Measurements from ENCODE around the gene LAMA4. TPM values are rescaled to one million over a fixed set of nuclear protein-coding genes. Genes with fewer than 3 reads are reported as not detected.

Gene LAMA4
- total and polyA plus RNA-seq, 7 experiments from 2014 or later = not detected

- Histone ChIP-seq H3K4me1 (ENCODE audit: control insufficient read depth in 2 of 2, insufficient read depth in 2 of 2, low read length in 2 of 2) (no peaks in the 10 kb centered on the region), H3K9me3 (ENCODE audit: control insufficient read depth in 2 of 3, low read length in 3 of 3) (no peaks in the 10 kb centered on the region), H3K27ac (ENCODE audit: low read depth, low read length) (no peak overlapping the region), H3K27me3 (ENCODE audit: control insufficient read depth in 2 of 2, insufficient read depth in 2 of 2, low read length in 2 of 2) (no peaks in the 10 kb centered on the region), H3K4me3 (ENCODE audit: low read length) (no peak overlapping the region), H3K36me3 (ENCODE audit: control insufficient read depth in 2 of 3, insufficient read depth in 3 of 3, low read length in 3 of 3) (no peaks in the 10 kb centered on the region)
- peaks cover 0 to 3% (median 0%) of the 10 kb centered on the region in 5 donors for H3K36me3 Mint-ChIP-seq
- peaks cover 0 to 6% (median 3%) of the 10 kb centered on the region in 11 donors for H3K9me3 Mint-ChIP-seq
- H3K27me3 Mint-ChIP-seq = peaks cover 13 to 35% (median 28%) of the 10 kb centered on the region in 5 donors
- ATAC-seq = no peak
- no peaks in the 10 kb centered on the region for H3K4me1 Mint-ChIP-seq
- no peak overlapping the region for H3K27ac Mint-ChIP-seq
- CTCF ChIA-PET = no interaction called here
- POLR2A ChIA-PET = interaction anchor here (0.7 kb wide), 1 partner anchor 58 kb away, joined by 4 read pairs; no protein-coding TSS in a partner anchor
- no peak for DNase-seq
- H3K4me3 Mint-ChIP-seq = no peak overlapping the region
- intact Hi-C loops (cut with micrococcal nuclease) = no loop called here
These were observed 56.7 kb downstream of the LAMA4 start for GRCh38 chr6:112197636-112198035.

- H3K4me3 Mint-ChIP-seq = no peak overlapping the region
- ATAC-seq (no peak), DNase-seq (no peak)
- H3K27me3 ChIP-seq (ENCODE audit: control insufficient read depth in 2 of 2, insufficient read depth in 2 of 2, low read length in 2 of 2) = no peaks in the 10 kb centered on the region
- H3K4me1 Mint-ChIP-seq = no peaks in the 10 kb centered on the region
- H3K9me3 Mint-ChIP-seq = peaks cover 0 to 6% (median 3%) of the 10 kb centered on the region in 11 donors
- no peaks in the 10 kb centered on the region for H3K36me3 ChIP-seq (ENCODE audit: control insufficient read depth in 2 of 3, insufficient read depth in 3 of 3, low read length in 3 of 3)
- H3K4me1 ChIP-seq (ENCODE audit: control insufficient read depth in 2 of 2, insufficient read depth in 2 of 2, low read length in 2 of 2) = no peaks in the 10 kb centered on the region
- H3K9me3 ChIP-seq (ENCODE audit: control insufficient read depth in 2 of 3, low read length in 3 of 3) = no peaks in the 10 kb centered on the region
- intact Hi-C loops (cut with micrococcal nuclease) = no loop called here
- H3K4me3 ChIP-seq (ENCODE audit: low read length) = no peak overlapping the region
- H3K27ac Mint-ChIP-seq = no peak overlapping the region
- CTCF ChIA-PET = interaction anchor here (1.1 kb wide), 1 partner anchor 16 kb away, joined by 3 read pairs; no protein-coding TSS in a partner anchor
- peaks cover 0 to 3% (median 0%) of the 10 kb centered on the region in 5 donors for H3K36me3 Mint-ChIP-seq
- POLR2A ChIA-PET = no interaction called here
- peaks cover 13 to 34% (median 28%) of the 10 kb centered on the region in 5 donors for H3K27me3 Mint-ChIP-seq
- H3K27ac ChIP-seq (ENCODE audit: low read depth, low read length) = no peak overlapping the region
These were observed 58.1 kb downstream of the LAMA4 start for GRCh38 chr6:112196306-112196705.

GRCh38 chr6:112195166-112195565 is 59.2 kb downstream of the LAMA4 start:
- H3K27me3 ChIP-seq (ENCODE audit: control insufficient read depth in 2 of 2, insufficient read depth in 2 of 2, low read length in 2 of 2) = no peaks in the 10 kb centered on the region
- ChIA-PET POLR2A (no interaction called here), CTCF (no interaction called here)
- H3K9me3 Mint-ChIP-seq = peaks cover 0 to 4% (median 3%) of the 10 kb centered on the region in 11 donors
- H3K27ac Mint-ChIP-seq = no peak overlapping the region
- peaks cover 15 to 42% (median 28%) of the 10 kb centered on the region in 5 donors for H3K27me3 Mint-ChIP-seq
- H3K4me3 Mint-ChIP-seq = no peak overlapping the region
- H3K27ac ChIP-seq (ENCODE audit: low read depth, low read length) = no peak overlapping the region
- H3K4me1 Mint-ChIP-seq = no peaks in the 10 kb centered on the region
- no peak for DNase-seq
- no peaks in the 10 kb centered on the region for H3K4me1 ChIP-seq (ENCODE audit: control insufficient read depth in 2 of 2, insufficient read depth in 2 of 2, low read length in 2 of 2)
- H3K9me3 ChIP-seq (ENCODE audit: control insufficient read depth in 2 of 3, low read length in 3 of 3) = no peaks in the 10 kb centered on the region
- no peaks in the 10 kb centered on the region for H3K36me3 Mint-ChIP-seq
- intact Hi-C loops (cut with micrococcal nuclease) = no loop called here
- no peaks in the 10 kb centered on the region for H3K36me3 ChIP-seq (ENCODE audit: control insufficient read depth in 2 of 3, insufficient read depth in 3 of 3, low read length in 3 of 3)
- H3K4me3 ChIP-seq (ENCODE audit: low read length) = no peak overlapping the region
- ATAC-seq = no peak

GRCh38 chr6:112194511-112194910 is 59.9 kb downstream of the LAMA4 start:
- POLR2A ChIA-PET = no interaction called here
- Mint-ChIP-seq H3K27me3 (peaks cover 14 to 48% (median 25%) of the 10 kb centered on the region in 5 donors), H3K27ac (no peak overlapping the region), H3K9me3 (no peaks in the 10 kb centered on the region), H3K36me3 (no peaks in the 10 kb centered on the region), H3K4me1 (no peaks in the 10 kb centered on the region), H3K4me3 (no peak overlapping the region)
- intact Hi-C loops (cut with micrococcal nuclease) = no loop called here
- Histone ChIP-seq H3K27me3 (ENCODE audit: control insufficient read depth in 2 of 2, insufficient read depth in 2 of 2, low read length in 2 of 2) (no peaks in the 10 kb centered on the region), H3K4me1 (ENCODE audit: control insufficient read depth in 2 of 2, insufficient read depth in 2 of 2, low read length in 2 of 2) (no peaks in the 10 kb centered on the region), H3K9me3 (ENCODE audit: control insufficient read depth in 2 of 3, low read length in 3 of 3) (no peaks in the 10 kb centered on the region), H3K36me3 (ENCODE audit: control insufficient read depth in 2 of 3, insufficient read depth in 3 of 3, low read length in 3 of 3) (no peaks in the 10 kb centered on the region), H3K27ac (ENCODE audit: low read depth, low read length) (no peak overlapping the region), H3K4me3 (ENCODE audit: low read length) (no peak overlapping the region)
- ATAC-seq = no peak
- DNase-seq = no peak
- CTCF ChIA-PET = no interaction called here

- Mint-ChIP-seq H3K27me3 (peaks cover 9 to 49% (median 23%) of the 10 kb centered on the region in 5 donors), H3K9me3 (no peaks in the 10 kb centered on the region), H3K36me3 (no peaks in the 10 kb centered on the region), H3K27ac (no peak overlapping the region), H3K4me1 (no peaks in the 10 kb centered on the region), H3K4me3 (no peak overlapping the region)
- Histone ChIP-seq H3K4me1 (ENCODE audit: control insufficient read depth in 2 of 2, insufficient read depth in 2 of 2, low read length in 2 of 2) (no peaks in the 10 kb centered on the region), H3K27me3 (ENCODE audit: control insufficient read depth in 2 of 2, insufficient read depth in 2 of 2, low read length in 2 of 2) (no peaks in the 10 kb centered on the region), H3K9me3 (ENCODE audit: control insufficient read depth in 2 of 3, low read length in 3 of 3) (no peaks in the 10 kb centered on the region), H3K27ac (ENCODE audit: low read depth, low read length) (no peak overlapping the region), H3K36me3 (ENCODE audit: control insufficient read depth in 2 of 3, insufficient read depth in 3 of 3, low read length in 3 of 3) (no peaks in the 10 kb centered on the region), H3K4me3 (ENCODE audit: low read length) (no peak overlapping the region)
- intact Hi-C loops (cut with micrococcal nuclease) = no loop called here
- ChIA-PET POLR2A (no interaction called here), CTCF (interaction anchor here (2.0 kb wide), 1 partner anchor 13 kb away, joined by 6 read pairs; no protein-coding TSS in a partner anchor)
- DNase-seq (no peak), ATAC-seq (no peak)
These were observed 60.8 kb downstream of the LAMA4 start for GRCh38 chr6:112193535-112194051.

- Mint-ChIP-seq H3K27ac (no peak overlapping the region), H3K9me3 (no peaks in the 10 kb centered on the region), H3K27me3 (peaks cover 10 to 50% (median 18%) of the 10 kb centered on the region in 5 donors), H3K4me3 (no peak overlapping the region), H3K4me1 (peaks cover 0 to under 1% (median 0%) of the 10 kb centered on the region in 7 donors), H3K36me3 (no peaks in the 10 kb centered on the region)
- Histone ChIP-seq H3K36me3 (ENCODE audit: control insufficient read depth in 2 of 3, insufficient read depth in 3 of 3, low read length in 3 of 3) (no peaks in the 10 kb centered on the region), H3K4me1 (ENCODE audit: control insufficient read depth in 2 of 2, insufficient read depth in 2 of 2, low read length in 2 of 2) (no peaks in the 10 kb centered on the region), H3K27ac (ENCODE audit: low read depth, low read length) (no peak overlapping the region), H3K4me3 (ENCODE audit: low read length) (no peak overlapping the region), H3K9me3 (ENCODE audit: control insufficient read depth in 2 of 3, low read length in 3 of 3) (no peaks in the 10 kb centered on the region), H3K27me3 (ENCODE audit: control insufficient read depth in 2 of 2, insufficient read depth in 2 of 2, low read length in 2 of 2) (no peaks in the 10 kb centered on the region)
- ChIA-PET CTCF (interaction anchor here (2.0 kb wide), 1 partner anchor 13 kb away, joined by 6 read pairs; no protein-coding TSS in a partner anchor), POLR2A (no interaction called here)
- DNase-seq (no peak), ATAC-seq (no peak)
- intact Hi-C loops (cut with micrococcal nuclease) = no loop called here
These were observed 61.2 kb downstream of the LAMA4 start for GRCh38 chr6:112193117-112193516.

- H3K36me3 ChIP-seq (ENCODE audit: control insufficient read depth in 2 of 3, insufficient read depth in 3 of 3, low read length in 3 of 3) = no peaks in the 10 kb centered on the region
- H3K4me3 ChIP-seq (ENCODE audit: low read length) = no peak overlapping the region
- ATAC-seq = no peak
- ChIA-PET POLR2A (no interaction called here), CTCF (no interaction called here)
- DNase-seq = no peak
- no peaks in the 10 kb centered on the region for H3K27me3 ChIP-seq (ENCODE audit: control insufficient read depth in 2 of 2, insufficient read depth in 2 of 2, low read length in 2 of 2)
- no peaks in the 10 kb centered on the region for H3K9me3 ChIP-seq (ENCODE audit: control insufficient read depth in 2 of 3, low read length in 3 of 3)
- H3K27ac ChIP-seq (ENCODE audit: low read depth, low read length) = no peak overlapping the region
- H3K9me3 Mint-ChIP-seq = no peaks in the 10 kb centered on the region
- no peaks in the 10 kb centered on the region for H3K36me3 Mint-ChIP-seq
- H3K4me1 Mint-ChIP-seq = peaks cover 0 to 5% (median 0%) of the 10 kb centered on the region in 7 donors
- intact Hi-C loops (cut with micrococcal nuclease) = no loop called here
- H3K4me3 Mint-ChIP-seq = no peak overlapping the region
- no peak overlapping the region for H3K27ac Mint-ChIP-seq
- no peaks in the 10 kb centered on the region for H3K4me1 ChIP-seq (ENCODE audit: control insufficient read depth in 2 of 2, insufficient read depth in 2 of 2, low read length in 2 of 2)
- H3K27me3 Mint-ChIP-seq = peaks cover 11 to 63% (median 17%) of the 10 kb centered on the region in 5 donors
These were observed 62.8 kb downstream of the LAMA4 start for GRCh38 chr6:112191509-112192020.
